K562 (cell line): Measurements from ENCODE around the gene CSMD2. TPM values are rescaled to one million over a fixed set of nuclear protein-coding genes. Genes with fewer than 3 reads are reported as not detected.

Experiments
- GABPA ChIP-seq: fragments of 200-800 bp; sonication (Bioruptor generic); conservative IDR thresholded peaks from 2 replicates; pipeline ENCODE4 v1.6.1; 2016; ENCODE audit warnings: low read depth, missing genetic modification characterization, missing compliant biosample characterization
- MTA1 ChIP-seq: fragments of 450-650 bp; IDR thresholded peaks from 2 replicates; pipeline ENCODE4 v1.6.1; 2017; ENCODE audit warnings: borderline replicate concordance
- ZNF668 ChIP-seq: fragments of 250-450 bp; sonication (Bioruptor Pico); IDR thresholded peaks from 2 replicates; pipeline ENCODE4 v1.8.0; 2022; ENCODE audit warnings: mild to moderate bottlenecking, inconsistent platforms
- polyA plus RNA-seq, 8 experiments: library from polyadenylated mRNA; depleted of rRNA in 4 of 8; stranded (reverse) in 5 of 8; unstranded in 3 of 8; fragments of >200 nt; fragmentation: Nextera tagmentation in 2 of 8; fragmentation: Illumina TruSeq in 1 of 8; extraction: Ambion mirVana in 2 of 8; extraction: Trizol in 1 of 8; gene quantifications; 2 replicates each; pipeline versions ENCODE4 v1.2.1 to v1.2.3, GENCODE V29; 2011 to 2014; ENCODE audit warnings: inconsistent platforms in 1 of 8, missing spikeins in 1 of 8
- total RNA-seq, 7 experiments: library from RNA; depleted of rRNA in 6 of 7; stranded (reverse); fragments of >200 nt in 6 of 7; fragmentation: Illumina TruSeq in 2 of 7; extraction: Trizol in 2 of 7; gene quantifications; 2 replicates each; pipeline versions ENCODE4 v1.2.1 to v1.2.3, GENCODE V29; 2011 to 2021; ENCODE audit warnings: low replicate concordance in 1 of 7
- TF ChIP-seq, protein P1 (sequence below): fragments of 450-650 bp; IDR thresholded peaks from 2 replicates; pipeline ENCODE4 v1.6.1; 2016; ENCODE audit warnings: mild to moderate bottlenecking, moderate library complexity
- TF ChIP-seq, protein P2 (sequence below): fragments of 450-650 bp; IDR thresholded peaks from 2 replicates; pipeline ENCODE4 v1.6.1; 2018; ENCODE audit warnings: mild to moderate bottlenecking, low read depth; ENCODE audit not compliant: partially characterized antibody

The CSMD2 gene
- total and polyA plus RNA-seq, 9 of the 15 experiments (the other 6 are each of a cell fraction or from before 2014, with no cell fraction given) = not detected

DNA sequence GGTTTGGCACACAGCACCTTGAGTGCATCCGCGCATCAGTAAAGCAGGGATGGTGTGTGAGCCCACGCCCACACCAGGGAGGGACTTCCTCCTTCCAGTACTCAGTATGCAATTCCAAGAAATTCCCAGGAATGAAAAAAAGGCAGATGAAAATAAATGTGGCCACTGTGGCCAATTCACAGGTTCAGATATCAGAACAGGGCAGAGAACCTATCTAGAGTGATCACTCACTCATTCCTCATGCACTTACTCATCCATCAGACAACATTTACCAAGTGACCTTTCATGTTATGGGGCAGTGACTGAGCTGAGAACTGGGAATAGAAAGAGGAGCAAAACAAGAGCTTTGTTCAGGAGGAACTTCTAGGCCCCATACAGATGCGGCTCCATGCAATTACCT lies 578.9 kb downstream of the CSMD2 start (continued):
- TF ChIP-seq, protein P1, sequence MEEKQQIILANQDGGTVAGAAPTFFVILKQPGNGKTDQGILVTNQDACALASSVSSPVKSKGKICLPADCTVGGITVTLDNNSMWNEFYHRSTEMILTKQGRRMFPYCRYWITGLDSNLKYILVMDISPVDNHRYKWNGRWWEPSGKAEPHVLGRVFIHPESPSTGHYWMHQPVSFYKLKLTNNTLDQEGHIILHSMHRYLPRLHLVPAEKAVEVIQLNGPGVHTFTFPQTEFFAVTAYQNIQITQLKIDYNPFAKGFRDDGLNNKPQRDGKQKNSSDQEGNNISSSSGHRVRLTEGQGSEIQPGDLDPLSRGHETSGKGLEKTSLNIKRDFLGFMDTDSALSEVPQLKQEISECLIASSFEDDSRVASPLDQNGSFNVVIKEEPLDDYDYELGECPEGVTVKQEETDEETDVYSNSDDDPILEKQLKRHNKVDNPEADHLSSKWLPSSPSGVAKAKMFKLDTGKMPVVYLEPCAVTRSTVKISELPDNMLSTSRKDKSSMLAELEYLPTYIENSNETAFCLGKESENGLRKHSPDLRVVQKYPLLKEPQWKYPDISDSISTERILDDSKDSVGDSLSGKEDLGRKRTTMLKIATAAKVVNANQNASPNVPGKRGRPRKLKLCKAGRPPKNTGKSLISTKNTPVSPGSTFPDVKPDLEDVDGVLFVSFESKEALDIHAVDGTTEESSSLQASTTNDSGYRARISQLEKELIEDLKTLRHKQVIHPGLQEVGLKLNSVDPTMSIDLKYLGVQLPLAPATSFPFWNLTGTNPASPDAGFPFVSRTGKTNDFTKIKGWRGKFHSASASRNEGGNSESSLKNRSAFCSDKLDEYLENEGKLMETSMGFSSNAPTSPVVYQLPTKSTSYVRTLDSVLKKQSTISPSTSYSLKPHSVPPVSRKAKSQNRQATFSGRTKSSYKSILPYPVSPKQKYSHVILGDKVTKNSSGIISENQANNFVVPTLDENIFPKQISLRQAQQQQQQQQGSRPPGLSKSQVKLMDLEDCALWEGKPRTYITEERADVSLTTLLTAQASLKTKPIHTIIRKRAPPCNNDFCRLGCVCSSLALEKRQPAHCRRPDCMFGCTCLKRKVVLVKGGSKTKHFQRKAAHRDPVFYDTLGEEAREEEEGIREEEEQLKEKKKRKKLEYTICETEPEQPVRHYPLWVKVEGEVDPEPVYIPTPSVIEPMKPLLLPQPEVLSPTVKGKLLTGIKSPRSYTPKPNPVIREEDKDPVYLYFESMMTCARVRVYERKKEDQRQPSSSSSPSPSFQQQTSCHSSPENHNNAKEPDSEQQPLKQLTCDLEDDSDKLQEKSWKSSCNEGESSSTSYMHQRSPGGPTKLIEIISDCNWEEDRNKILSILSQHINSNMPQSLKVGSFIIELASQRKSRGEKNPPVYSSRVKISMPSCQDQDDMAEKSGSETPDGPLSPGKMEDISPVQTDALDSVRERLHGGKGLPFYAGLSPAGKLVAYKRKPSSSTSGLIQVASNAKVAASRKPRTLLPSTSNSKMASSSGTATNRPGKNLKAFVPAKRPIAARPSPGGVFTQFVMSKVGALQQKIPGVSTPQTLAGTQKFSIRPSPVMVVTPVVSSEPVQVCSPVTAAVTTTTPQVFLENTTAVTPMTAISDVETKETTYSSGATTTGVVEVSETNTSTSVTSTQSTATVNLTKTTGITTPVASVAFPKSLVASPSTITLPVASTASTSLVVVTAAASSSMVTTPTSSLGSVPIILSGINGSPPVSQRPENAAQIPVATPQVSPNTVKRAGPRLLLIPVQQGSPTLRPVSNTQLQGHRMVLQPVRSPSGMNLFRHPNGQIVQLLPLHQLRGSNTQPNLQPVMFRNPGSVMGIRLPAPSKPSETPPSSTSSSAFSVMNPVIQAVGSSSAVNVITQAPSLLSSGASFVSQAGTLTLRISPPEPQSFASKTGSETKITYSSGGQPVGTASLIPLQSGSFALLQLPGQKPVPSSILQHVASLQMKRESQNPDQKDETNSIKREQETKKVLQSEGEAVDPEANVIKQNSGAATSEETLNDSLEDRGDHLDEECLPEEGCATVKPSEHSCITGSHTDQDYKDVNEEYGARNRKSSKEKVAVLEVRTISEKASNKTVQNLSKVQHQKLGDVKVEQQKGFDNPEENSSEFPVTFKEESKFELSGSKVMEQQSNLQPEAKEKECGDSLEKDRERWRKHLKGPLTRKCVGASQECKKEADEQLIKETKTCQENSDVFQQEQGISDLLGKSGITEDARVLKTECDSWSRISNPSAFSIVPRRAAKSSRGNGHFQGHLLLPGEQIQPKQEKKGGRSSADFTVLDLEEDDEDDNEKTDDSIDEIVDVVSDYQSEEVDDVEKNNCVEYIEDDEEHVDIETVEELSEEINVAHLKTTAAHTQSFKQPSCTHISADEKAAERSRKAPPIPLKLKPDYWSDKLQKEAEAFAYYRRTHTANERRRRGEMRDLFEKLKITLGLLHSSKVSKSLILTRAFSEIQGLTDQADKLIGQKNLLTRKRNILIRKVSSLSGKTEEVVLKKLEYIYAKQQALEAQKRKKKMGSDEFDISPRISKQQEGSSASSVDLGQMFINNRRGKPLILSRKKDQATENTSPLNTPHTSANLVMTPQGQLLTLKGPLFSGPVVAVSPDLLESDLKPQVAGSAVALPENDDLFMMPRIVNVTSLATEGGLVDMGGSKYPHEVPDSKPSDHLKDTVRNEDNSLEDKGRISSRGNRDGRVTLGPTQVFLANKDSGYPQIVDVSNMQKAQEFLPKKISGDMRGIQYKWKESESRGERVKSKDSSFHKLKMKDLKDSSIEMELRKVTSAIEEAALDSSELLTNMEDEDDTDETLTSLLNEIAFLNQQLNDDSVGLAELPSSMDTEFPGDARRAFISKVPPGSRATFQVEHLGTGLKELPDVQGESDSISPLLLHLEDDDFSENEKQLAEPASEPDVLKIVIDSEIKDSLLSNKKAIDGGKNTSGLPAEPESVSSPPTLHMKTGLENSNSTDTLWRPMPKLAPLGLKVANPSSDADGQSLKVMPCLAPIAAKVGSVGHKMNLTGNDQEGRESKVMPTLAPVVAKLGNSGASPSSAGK = no peak
- no peak for TF ChIP-seq MTA1
- no peak for TF ChIP-seq GABPA
- TF ChIP-seq, protein P2, sequence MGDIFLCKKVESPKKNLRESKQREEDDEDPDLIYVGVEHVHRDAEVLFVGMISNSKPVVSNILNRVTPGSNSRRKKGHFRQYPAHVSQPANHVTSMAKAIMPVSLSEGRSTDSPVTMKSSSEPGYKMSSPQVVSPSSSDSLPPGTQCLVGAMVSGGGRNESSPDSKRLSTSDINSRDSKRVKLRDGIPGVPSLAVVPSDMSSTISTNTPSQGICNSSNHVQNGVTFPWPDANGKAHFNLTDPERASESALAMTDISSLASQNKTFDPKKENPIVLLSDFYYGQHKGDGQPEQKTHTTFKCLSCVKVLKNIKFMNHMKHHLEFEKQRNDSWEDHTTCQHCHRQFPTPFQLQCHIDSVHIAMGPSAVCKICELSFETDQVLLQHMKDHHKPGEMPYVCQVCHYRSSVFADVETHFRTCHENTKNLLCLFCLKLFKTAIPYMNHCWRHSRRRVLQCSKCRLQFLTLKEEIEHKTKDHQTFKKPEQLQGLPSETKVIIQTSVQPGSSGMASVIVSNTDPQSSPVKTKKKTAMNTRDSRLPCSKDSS = no peak
- no peak for TF ChIP-seq ZNF668
- TF ChIP-seq, all 486 proteins: peak for 0
